HT-29 (cell line): Measurements from ENCODE around the gene ZNF586. TPM values are rescaled to one million over a fixed set of nuclear protein-coding genes. Genes with fewer than 3 reads are reported as not detected.
"Not testable (repeated sequence)": the region's sequence is repeated elsewhere in the genome, so short reads cannot be mapped to it uniquely, and the experiment has no call there.

Experiments
- DNase-seq: peaks from one replicate; pipeline ENCODE4 v3.0.0-alpha.2; 2015; ENCODE audit warnings: low spot score
- total RNA-seq: library from RNA; depleted of rRNA; stranded (reverse); fragments of >200 nt; shearing (Covaris generic); gene quantifications from 2 replicates; pipeline ENCODE4 v1.2.3, GENCODE V29; 2014; rRNA removed

Gene ZNF586
- 18.3 and 18.5 TPM in 2 replicates for total RNA-seq

- peak; percentile 97 for DNase-seq
These were observed at the start of gene ZNF586 for GRCh38 chr19:57769345-57770131. Gene ZNF586 (plus strand): TSS chr19:57769676. CDS start chr19:57769843, 167 bp downstream.

- no peak for DNase-seq
These were observed 49.5 kb upstream of the ZNF586 start for GRCh38 chr19:57719901-57720519.

GRCh38 chr19:57720878-57721277 is 48.6 kb upstream of the ZNF586 start:
- DNase-seq = no peak

GRCh38 chr19:57738320-57738719 is 31.2 kb upstream of the ZNF586 start:
- peak; percentile 27 for DNase-seq

GRCh38 chr19:57738770-57739169 is 30.7 kb upstream of the ZNF586 start:
- not testable (repeated sequence) for DNase-seq

- peak; percentile 97 for DNase-seq
These were observed 22.6 kb upstream of the ZNF586 start, which contains the start of gene ZNF776 for GRCh38 chr19:57746580-57747471. Gene ZNF776 (plus strand): TSS chr19:57746815. CDS start chr19:57747059, 244 bp downstream.

GRCh38 chr19:57747472-57747807 is 22.0 kb upstream of the ZNF586 start:
- DNase-seq = peak; percentile 44

GRCh38 chr19:57748029-57748428 is 21.4 kb upstream of the ZNF586 start:
- DNase-seq = no peak

GRCh38 chr19:57754091-57754673 is 15.3 kb upstream of the ZNF586 start:
- DNase-seq = no peak

- DNase-seq = no peak
These were observed 14.4 kb upstream of the ZNF586 start for GRCh38 chr19:57755031-57755430.

- no peak for DNase-seq
These were observed 11.5 kb upstream of the ZNF586 start for GRCh38 chr19:57757941-57758340.

- DNase-seq = no peak
These were observed 10.4 kb upstream of the ZNF586 start for GRCh38 chr19:57759096-57759495.

GRCh38 chr19:57771417-57771816 is 1.9 kb downstream of the ZNF586 start:
- no peak for DNase-seq

- DNase-seq = no peak
These were observed 4.0 kb downstream of the ZNF586 start for GRCh38 chr19:57773488-57773887.

GRCh38 chr19:57776764-57777296 is 7.4 kb downstream of the ZNF586 start:
- no peak for DNase-seq

GRCh38 chr19:57778336-57778735 is 8.9 kb downstream of the ZNF586 start:
- DNase-seq = no peak

GRCh38 chr19:57779220-57779845 is 9.9 kb downstream of the ZNF586 start:
- DNase-seq = no peak

- DNase-seq = no peak
These were observed 16.8 kb downstream of the ZNF586 start for GRCh38 chr19:57786286-57786685.

- peak; percentile 29 for DNase-seq
These were observed 17.4 kb downstream of the ZNF586 start for GRCh38 chr19:57786906-57787305.

GRCh38 chr19:57788114-57788692 is 18.7 kb downstream of the ZNF586 start:
- DNase-seq = no peak
